ENCODE results near the gene IFI30. TPM values are rescaled to one million over a fixed set of nuclear protein-coding genes. Genes with fewer than 3 reads are reported as not detected.

IFI30 gene
- total RNA-seq, 1 donor from 2014 or later = 255 TPM

DNA sequence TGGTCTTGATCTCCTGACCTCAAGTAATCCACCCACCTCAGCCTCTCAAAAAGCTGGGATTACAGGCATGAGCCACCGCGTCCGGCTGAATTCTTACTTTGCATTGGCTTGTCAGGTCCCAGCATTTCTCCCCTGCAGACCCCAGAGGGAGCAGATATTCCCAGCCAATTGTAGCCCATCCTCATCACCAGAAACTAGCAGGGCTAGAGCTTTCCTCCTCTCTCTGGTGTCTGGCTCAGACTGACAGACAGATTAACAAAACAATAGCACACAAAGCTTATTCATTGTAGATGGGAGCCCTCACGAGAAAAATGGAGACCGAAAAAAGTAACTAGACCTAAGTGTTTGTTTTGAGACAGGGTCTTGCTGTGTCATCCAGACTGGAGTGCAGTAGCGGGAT is 11.9 kb downstream of the IFI30 start:
- H3K4me3 Mint-ChIP-seq = no peak overlapping the region
- CTCF ChIA-PET = interaction anchor here (1.2 kb wide), 1 partner anchor 17 kb away, joined by 3 read pairs; no protein-coding TSS in a partner anchor
- intact Hi-C loops (cut with micrococcal nuclease) = no loop called here
- H3K27me3 Mint-ChIP-seq = no peaks in the 10 kb centered on the region
- DNase-seq = no peak
- TF ChIP-seq, protein P1, sequence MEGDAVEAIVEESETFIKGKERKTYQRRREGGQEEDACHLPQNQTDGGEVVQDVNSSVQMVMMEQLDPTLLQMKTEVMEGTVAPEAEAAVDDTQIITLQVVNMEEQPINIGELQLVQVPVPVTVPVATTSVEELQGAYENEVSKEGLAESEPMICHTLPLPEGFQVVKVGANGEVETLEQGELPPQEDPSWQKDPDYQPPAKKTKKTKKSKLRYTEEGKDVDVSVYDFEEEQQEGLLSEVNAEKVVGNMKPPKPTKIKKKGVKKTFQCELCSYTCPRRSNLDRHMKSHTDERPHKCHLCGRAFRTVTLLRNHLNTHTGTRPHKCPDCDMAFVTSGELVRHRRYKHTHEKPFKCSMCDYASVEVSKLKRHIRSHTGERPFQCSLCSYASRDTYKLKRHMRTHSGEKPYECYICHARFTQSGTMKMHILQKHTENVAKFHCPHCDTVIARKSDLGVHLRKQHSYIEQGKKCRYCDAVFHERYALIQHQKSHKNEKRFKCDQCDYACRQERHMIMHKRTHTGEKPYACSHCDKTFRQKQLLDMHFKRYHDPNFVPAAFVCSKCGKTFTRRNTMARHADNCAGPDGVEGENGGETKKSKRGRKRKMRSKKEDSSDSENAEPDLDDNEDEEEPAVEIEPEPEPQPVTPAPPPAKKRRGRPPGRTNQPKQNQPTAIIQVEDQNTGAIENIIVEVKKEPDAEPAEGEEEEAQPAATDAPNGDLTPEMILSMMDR (IDR thresholded peaks at IDR 0.05) = no peak
- ATAC-seq (ENCODE audit: low read depth) = no peak
- peaks cover 43% of the 10 kb centered on the region for H3K4me1 Mint-ChIP-seq
- peaks cover 5% of the 10 kb centered on the region for H3K36me3 Mint-ChIP-seq (ENCODE audit: low read depth)
- H3K27ac Mint-ChIP-seq = peak overlapping the region; percentile 59
- POLR2A ChIA-PET = interaction anchor here (0.6 to 19.0 kb wide), 4 partner anchors 13 to 964 kb away, joined by 3 to 437 read pairs (median 4); partner anchors contain the start of gene IFI30
- H3K9me3 Mint-ChIP-seq = no peaks in the 10 kb centered on the region

DNA sequence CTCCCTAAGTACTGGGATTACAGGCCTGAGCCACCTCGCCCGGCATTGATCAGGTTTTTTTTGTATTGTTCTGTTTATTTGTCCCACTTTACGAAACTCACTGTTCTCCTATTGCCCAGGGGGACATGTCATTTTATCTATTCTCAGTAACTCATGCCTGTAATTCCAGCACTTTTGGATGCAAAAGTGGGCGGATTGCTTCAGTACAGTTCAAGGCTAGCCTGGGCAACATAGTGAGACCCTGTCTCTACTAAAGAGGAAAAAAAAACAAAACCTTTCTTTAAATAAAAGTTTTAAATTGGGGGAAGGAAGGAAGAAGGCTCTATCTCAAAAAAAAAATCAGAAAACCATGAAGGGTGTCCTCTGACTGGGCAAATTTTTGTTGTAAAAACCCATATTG is 16.7 kb downstream of the IFI30 start:
- Mint-ChIP-seq H3K36me3 (ENCODE audit: low read depth) (peaks cover 12% of the 10 kb centered on the region), H3K9me3 (no peaks in the 10 kb centered on the region), H3K4me3 (no peak overlapping the region), H3K27ac (peak overlapping the region; percentile 61), H3K4me1 (peaks cover 54% of the 10 kb centered on the region), H3K27me3 (no peaks in the 10 kb centered on the region)
- TF ChIP-seq, protein P1 (IDR thresholded peaks at IDR 0.05) = no peak
- CTCF ChIA-PET = interaction anchor here (2.3 kb wide), 1 partner anchor 9 kb away, joined by 23 read pairs; no protein-coding TSS in a partner anchor
- intact Hi-C loops (cut with micrococcal nuclease) = loop anchor here (5.0 kb wide), 1 partner anchor 332 kb away; the partner anchor contains the start of gene ELL
- DNase-seq (no peak), ATAC-seq (ENCODE audit: low read depth) (no peak)
- POLR2A ChIA-PET = interaction anchor here (0.6 to 19.0 kb wide), 6 partner anchors 8 to 241 kb away, joined by 3 to 437 read pairs (median 6); partner anchors contain the start of gene IFI30

- H3K27ac Mint-ChIP-seq = peak overlapping the region; percentile 95
- ChIA-PET CTCF (interaction anchor here (0.8 to 2.3 kb wide), 23 partner anchors 8 to 253 kb away, joined by 3 to 23 read pairs (median 5); partner anchors contain the start of genes IFI30, LSM4 and RAB3A), POLR2A (interaction anchor here (0.6 to 19.0 kb wide), 23 partner anchors 9 to 888 kb away, joined by 3 to 437 read pairs (median 8); partner anchors contain the start of genes ARRDC2, CCDC124, IFI30 and JUND)
- intact Hi-C loops (cut with micrococcal nuclease) = loop anchor here (1.0 to 5.0 kb wide), 7 partner anchors 10 to 331 kb away; partner anchors contain the start of genes ELL, IFI30, LSM4 and RAB3A
- ATAC-seq (ENCODE audit: low read depth) (no peak), DNase-seq (no peak)
- H3K27me3 Mint-ChIP-seq = no peaks in the 10 kb centered on the region
- no peaks in the 10 kb centered on the region for H3K9me3 Mint-ChIP-seq
- peaks cover 46% of the 10 kb centered on the region for H3K4me1 Mint-ChIP-seq
- H3K4me3 Mint-ChIP-seq = peak overlapping the region; percentile 87
- H3K36me3 Mint-ChIP-seq (ENCODE audit: low read depth) = peaks cover 18% of the 10 kb centered on the region
- TF ChIP-seq, protein P1 (IDR thresholded peaks at IDR 0.05) = no peak
These were observed 18.0 kb downstream of the IFI30 start for GRCh38 chr19:18191640-18192062.

DNA sequence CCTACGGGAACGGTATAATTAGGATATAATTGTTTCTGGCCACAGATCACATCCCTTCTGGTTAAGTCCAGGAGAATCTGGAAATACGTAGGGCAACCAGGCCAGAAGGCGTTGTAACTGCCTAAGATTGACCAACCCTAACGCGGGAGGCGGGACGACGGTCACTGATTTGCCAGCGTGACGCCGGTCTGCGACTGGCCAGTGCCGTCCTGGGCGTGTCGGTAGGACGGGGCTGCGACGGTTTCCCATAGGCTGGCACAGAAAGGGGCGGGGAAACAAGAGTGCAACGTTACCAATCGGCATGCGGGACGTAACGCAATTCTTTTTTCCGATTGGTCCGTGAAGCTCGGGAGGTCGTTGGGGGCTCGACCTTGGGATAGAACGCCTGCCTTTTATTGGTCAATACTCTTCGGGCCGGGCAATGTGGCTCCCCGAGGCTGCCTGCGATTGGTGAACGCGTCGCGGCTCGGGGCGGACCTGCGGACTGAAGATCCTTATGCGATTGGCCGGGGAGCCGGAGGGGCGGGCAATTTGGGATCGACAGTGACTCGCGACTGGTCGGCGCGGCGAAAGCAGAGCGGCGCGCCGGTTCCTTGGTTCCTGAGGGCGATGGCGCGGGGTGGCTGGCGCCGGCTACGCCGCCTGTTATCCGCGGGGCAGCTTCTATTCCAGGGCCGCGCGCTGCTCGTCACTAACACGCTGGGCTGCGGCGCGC is 19.2 kb downstream of the IFI30 start, which contains the start of gene MPV17L2:
Gene MPV17L2 (plus strand): TSS at position 546 of the 715 bp plus-strand sequence. CDS start 64 bp downstream, at position 610.
- TF ChIP-seq, protein P1 (IDR thresholded peaks at IDR 0.05) = no peak

More for the DNA sequence above, 19.2 kb downstream of the IFI30 start, which contains the start of gene MPV17L2:
- H3K36me3 Mint-ChIP-seq (ENCODE audit: low read depth) = peaks cover 22% of the 10 kb centered on the region
- H3K27ac Mint-ChIP-seq = peak within 1 kb of the TSS; percentile 95
- POLR2A ChIA-PET = interaction anchor here (0.6 to 19.0 kb wide), 28 partner anchors 8 to 260 kb away, joined by 3 to 437 read pairs (median 7); partner anchors contain the start of genes ARRDC2, CCDC124, IFI30 and IQCN
- DNase-seq (peak; percentile 90), ATAC-seq (ENCODE audit: low read depth) (peak; percentile 83)
- H3K9me3 Mint-ChIP-seq = no peaks in the 10 kb centered on the region
- intact Hi-C loops (cut with micrococcal nuclease) = loop anchor here (1.0 to 5.0 kb wide), 7 partner anchors 11 to 329 kb away; partner anchors contain the start of genes ELL, IFI30, LSM4 and RAB3A
- peak within 1 kb of the TSS; percentile 87 for H3K4me3 Mint-ChIP-seq
- H3K4me1 Mint-ChIP-seq = peaks cover 40% of the 10 kb centered on the region
- H3K27me3 Mint-ChIP-seq = no peaks in the 10 kb centered on the region
- CTCF ChIA-PET = interaction anchor here (0.9 to 2.3 kb wide), 20 partner anchors 9 to 255 kb away, joined by 3 to 23 read pairs (median 7); partner anchors contain the start of genes IFI30 and RAB3A
